CD14-positive monocyte (primary cell): ENCODE data around the gene SLC31A1. TPM values are rescaled to one million over a fixed set of nuclear protein-coding genes. Genes with fewer than 3 reads are reported as not detected.

Source experiments
- DNase-seq, 3 donors: peaks; one replicate each; pipeline ENCODE4 v3.0.0-alpha.2; 2011 to 2022
- H2AFZ ChIP-seq: 2 replicates; pipeline ENCODE4 v1.6.0; 2012; ENCODE audit warnings: mild to moderate bottlenecking, low read depth, low read length, inconsistent platforms; ENCODE audit not compliant: insufficient read depth, poor library complexity, severe bottlenecking
- H3K27ac ChIP-seq, 2 donors: 1 replicate in 1 of 2; 2 replicates in 1 of 2; pipeline ENCODE4 v1.5.1; 2012 to 2013; ENCODE audit warnings: low read length in 2 of 2, control low read depth in 1 of 2, inconsistent platforms in 1 of 2, low read depth in 1 of 2, mild to moderate bottlenecking in 1 of 2
- H3K27me3 ChIP-seq, 2 donors: one replicate each; pipeline versions ENCODE4 v1.6.0 to v1.6.1; 2011 to 2013; ENCODE audit warnings: low read length in 2 of 2; ENCODE audit not compliant: control insufficient read depth in 2 of 2, insufficient read depth in 2 of 2
- H3K36me3 ChIP-seq, 2 donors: replicated peaks in 1 of 2; 1 replicate in 1 of 2; 2 replicates in 1 of 2; pipeline versions ENCODE4 v1.5.1 to v1.6.1; 2012 to 2013; ENCODE audit warnings: low read length in 2 of 2, control low read depth in 1 of 2, inconsistent platforms in 1 of 2, mild to moderate bottlenecking in 1 of 2; ENCODE audit not compliant: insufficient read depth in 2 of 2, control insufficient read depth in 1 of 2
- H3K4me1 ChIP-seq, 2 donors: 1 replicate in 1 of 2; 2 replicates in 1 of 2; pipeline versions ENCODE4 v1.5.1 to v1.6.1; 2012 to 2013; ENCODE audit warnings: low read length in 2 of 2, control low read depth in 1 of 2, inconsistent platforms in 1 of 2, mild to moderate bottlenecking in 1 of 2, moderate library complexity in 1 of 2; ENCODE audit not compliant: insufficient read depth in 2 of 2, control insufficient read depth in 1 of 2
- H3K4me2 ChIP-seq: replicated peaks from 2 replicates; pipeline ENCODE3; 2012; ENCODE audit warnings: low read length, moderate library complexity, mild to moderate bottlenecking; ENCODE audit not compliant: poor library complexity, severe bottlenecking; ENCODE audit errors: extremely low read depth
- H3K4me3 ChIP-seq, 3 experiments: fragments of 200-600 bp in 1 of 3; sonication (generic) in 1 of 3; replicated peaks in 1 of 3; 1 replicate in 2 of 3; 2 replicates in 1 of 3; pipeline ENCODE4 v1.5.1; 2011 to 2013; ENCODE audit warnings: low read length in 3 of 3, mild to moderate bottlenecking in 3 of 3, control low read depth in 2 of 3, low read depth in 2 of 3, inconsistent platforms in 1 of 3, moderate library complexity in 1 of 3
- H3K79me2 ChIP-seq: 2 replicates; pipeline ENCODE4 v1.6.0; 2012; ENCODE audit warnings: mild to moderate bottlenecking, control low read depth, inconsistent platforms, low read length, moderate library complexity; ENCODE audit not compliant: insufficient read depth
- H3K9ac ChIP-seq: 2 replicates; pipeline ENCODE4 v1.6.0; 2017; ENCODE audit warnings: low read length, mild to moderate bottlenecking; ENCODE audit not compliant: insufficient read depth, poor library complexity, severe bottlenecking
- H3K9me3 ChIP-seq, 2 donors: replicated peaks in 1 of 2; 1 replicate in 1 of 2; 2 replicates in 1 of 2; pipeline versions ENCODE4 v1.5.1 to v1.6.1; 2012 to 2013; ENCODE audit warnings: low read length in 2 of 2, control low read depth in 1 of 2; ENCODE audit not compliant: control insufficient read depth in 1 of 2, insufficient read depth in 1 of 2
- H4K20me1 ChIP-seq: 2 replicates; pipeline ENCODE4 v1.6.0; 2012; ENCODE audit warnings: mild to moderate bottlenecking, low read length, control low read depth, moderate library complexity; ENCODE audit not compliant: insufficient read depth
- H3K27ac Mint-ChIP-seq, 7 donors: one replicate each; pipeline ENCODE4 v1.8.0; 2020; ENCODE audit warnings: mild to moderate bottlenecking in 7 of 7, mixed read lengths in 7 of 7, moderate library complexity in 6 of 7, inconsistent platforms in 2 of 7
- H3K27me3 Mint-ChIP-seq, 3 donors: one replicate each; pipeline ENCODE4 v1.8.0; 2021 to 2022; ENCODE audit warnings: low read depth in 3 of 3, mild to moderate bottlenecking in 3 of 3, mixed read lengths in 3 of 3, moderate library complexity in 3 of 3, inconsistent platforms in 1 of 3
- H3K36me3 Mint-ChIP-seq, 2 donors: one replicate each; pipeline ENCODE4 v1.8.0; 2020; ENCODE audit warnings: mixed read lengths in 2 of 2, inconsistent platforms in 1 of 2, mild to moderate bottlenecking in 1 of 2
- H3K4me1 Mint-ChIP-seq: one replicate; pipeline ENCODE4 v1.8.0; 2020; ENCODE audit warnings: mild to moderate bottlenecking, mixed read lengths
- H3K4me3 Mint-ChIP-seq, 2 donors: one replicate each; pipeline ENCODE4 v1.8.0; 2020; ENCODE audit warnings: mild to moderate bottlenecking in 2 of 2, mixed read lengths in 2 of 2, moderate library complexity in 1 of 2
- H3K9me3 Mint-ChIP-seq, 7 donors: one replicate each; pipeline ENCODE4 v1.8.0; 2020 to 2022; ENCODE audit warnings: mixed read lengths in 7 of 7, mild to moderate bottlenecking in 6 of 7, moderate library complexity in 6 of 7, inconsistent platforms in 2 of 7
- WGBS: methylation state at CpG from one replicate; pipeline ENCODE4 v1.1.5; 2013; ENCODE audit warnings: missing lambda C conversion rate; ENCODE audit not compliant: insufficient coverage; 5-methylcytosine and 5-hydroxymethylcytosine counted together
- intact Hi-C, 2 donors: fragments of 100-400 bp; cut with micrococcal nuclease; formaldehyde crosslinking; loops; one replicate each; pipeline versions ENCODE4 v1.15.0 to v1.15.1; 2023
- polyA plus RNA-seq, 3 donors: library from polyadenylated mRNA; depleted of rRNA in 1 of 3; unstranded in 2 of 3; stranded (reverse) in 1 of 3; fragments of 300-500 nt in 2 of 3; fragments of >200 nt in 1 of 3; fragmentation: Illumina TruSeq in 2 of 3; gene quantifications; 1 replicate in 2 of 3; 2 replicates in 1 of 3; pipeline ENCODE4 v1.2.3, GENCODE V29; 2012 to 2021
- TF ChIP-seq, protein P1 (sequence below): fragments of 200-600 bp; IDR thresholded peaks from one replicate; pipeline ENCODE4 v1.8.0; 2022; ENCODE audit warnings: antibody characterized with exemption, mild to moderate bottlenecking

SLC31A1 gene
- polyA plus RNA-seq, 3 donors = 20.4 to 49.0 (median 38.8) TPM

DNA sequence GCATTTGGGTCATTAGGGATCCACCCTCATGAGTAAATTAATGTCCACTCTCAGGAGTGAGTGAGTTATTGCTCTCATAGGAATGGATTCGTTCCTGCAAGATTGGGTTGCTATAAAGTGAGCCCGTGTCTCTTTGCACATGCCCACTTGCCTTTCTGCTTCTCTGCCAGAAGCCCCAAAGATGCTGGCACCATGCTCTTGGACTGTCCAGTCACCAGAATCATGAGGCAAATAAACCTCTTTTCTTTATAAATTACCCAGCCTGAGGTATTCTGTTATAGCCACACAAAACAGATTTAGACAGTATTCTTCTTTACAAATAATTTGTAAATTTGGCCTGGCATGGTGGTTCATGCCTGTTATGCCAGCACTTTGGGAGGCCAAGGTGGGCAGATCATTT lies 29.5 kb downstream of the SLC31A1 start:
- TF ChIP-seq, protein P1, sequence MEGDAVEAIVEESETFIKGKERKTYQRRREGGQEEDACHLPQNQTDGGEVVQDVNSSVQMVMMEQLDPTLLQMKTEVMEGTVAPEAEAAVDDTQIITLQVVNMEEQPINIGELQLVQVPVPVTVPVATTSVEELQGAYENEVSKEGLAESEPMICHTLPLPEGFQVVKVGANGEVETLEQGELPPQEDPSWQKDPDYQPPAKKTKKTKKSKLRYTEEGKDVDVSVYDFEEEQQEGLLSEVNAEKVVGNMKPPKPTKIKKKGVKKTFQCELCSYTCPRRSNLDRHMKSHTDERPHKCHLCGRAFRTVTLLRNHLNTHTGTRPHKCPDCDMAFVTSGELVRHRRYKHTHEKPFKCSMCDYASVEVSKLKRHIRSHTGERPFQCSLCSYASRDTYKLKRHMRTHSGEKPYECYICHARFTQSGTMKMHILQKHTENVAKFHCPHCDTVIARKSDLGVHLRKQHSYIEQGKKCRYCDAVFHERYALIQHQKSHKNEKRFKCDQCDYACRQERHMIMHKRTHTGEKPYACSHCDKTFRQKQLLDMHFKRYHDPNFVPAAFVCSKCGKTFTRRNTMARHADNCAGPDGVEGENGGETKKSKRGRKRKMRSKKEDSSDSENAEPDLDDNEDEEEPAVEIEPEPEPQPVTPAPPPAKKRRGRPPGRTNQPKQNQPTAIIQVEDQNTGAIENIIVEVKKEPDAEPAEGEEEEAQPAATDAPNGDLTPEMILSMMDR = no peak
- peaks cover 12% of the 10 kb centered on the region for H4K20me1 ChIP-seq
- no peak for DNase-seq
- H3K9me3 ChIP-seq = peaks cover 0 to 6% of the 10 kb centered on the region in 2 donors
- no peak overlapping the region for H3K27ac Mint-ChIP-seq
- H3K36me3 Mint-ChIP-seq = peaks cover 7 to 31% of the 10 kb centered on the region in 2 donors
- H3K36me3 ChIP-seq = peaks cover 0 to 2% of the 10 kb centered on the region in 2 donors
- H3K4me3 ChIP-seq = no peak overlapping the region
- peaks cover 12% of the 10 kb centered on the region for H3K79me2 ChIP-seq
- peaks cover 11 to 18% of the 10 kb centered on the region in 2 donors for H3K4me1 ChIP-seq
- H3K27ac ChIP-seq = no peak overlapping the region
- no peak overlapping the region for H3K4me3 Mint-ChIP-seq
- no peaks in the 10 kb centered on the region for H3K27me3 Mint-ChIP-seq
- intact Hi-C loops = no loop called here
- H3K4me2 ChIP-seq = no peak overlapping the region
- WGBS = 100% methylated on average over 2 of the region's 2 CpGs
- H3K27me3 ChIP-seq = no peaks in the 10 kb centered on the region
- H3K4me1 Mint-ChIP-seq = peaks cover 16% of the 10 kb centered on the region
- H2AFZ ChIP-seq = no peak overlapping the region
- peaks cover 0 to 8% (median 0%) of the 10 kb centered on the region in 7 donors for H3K9me3 Mint-ChIP-seq
- H3K9ac ChIP-seq = no peak overlapping the region

DNA sequence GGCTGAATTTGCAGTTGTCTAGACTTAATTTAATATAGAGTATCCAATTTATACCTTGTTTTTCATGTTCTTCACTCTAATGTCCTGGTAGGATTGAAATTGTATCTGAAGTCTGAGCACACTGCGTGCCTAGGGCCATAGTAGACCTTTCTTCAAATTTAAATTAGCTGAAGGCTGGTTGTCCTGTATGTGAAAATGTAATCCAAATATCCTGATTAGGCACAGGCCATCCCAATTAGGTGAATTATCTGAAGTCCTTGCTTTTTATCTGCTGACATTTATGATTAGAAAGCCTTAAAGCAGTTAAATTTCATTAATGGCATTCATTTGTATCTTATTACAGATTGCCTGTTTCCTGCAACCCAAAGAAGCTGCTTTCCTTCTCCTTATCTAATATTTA lies 33.6 kb downstream of the SLC31A1 start:
- H3K9ac ChIP-seq = no peak overlapping the region
- H4K20me1 ChIP-seq = peaks cover 11% of the 10 kb centered on the region
- no peak overlapping the region for H3K4me3 Mint-ChIP-seq
- H3K79me2 ChIP-seq = peaks cover 9% of the 10 kb centered on the region
- no CpG with 5 or more reads among the region's 1 CpG for WGBS
- H3K9me3 ChIP-seq = peaks cover 0 to 6% of the 10 kb centered on the region in 2 donors
- peaks cover 0 to 3% (median 0%) of the 10 kb centered on the region in 7 donors for H3K9me3 Mint-ChIP-seq
- H3K27ac Mint-ChIP-seq = peak overlapping the region in 5 of 7 donors; percentile 59 to 83 (median 77)
- peak overlapping the region in 1 of 2 donors; percentile 62 for H3K27ac ChIP-seq
- H3K4me1 Mint-ChIP-seq = peaks cover 12% of the 10 kb centered on the region
- intact Hi-C loops = no loop called here
- peaks cover 0 to 4% (median 0%) of the 10 kb centered on the region in 3 donors for H3K27me3 Mint-ChIP-seq
- DNase-seq = no peak
- TF ChIP-seq, protein P1 = no peak
- no peak overlapping the region for H3K4me2 ChIP-seq
- peaks cover 28 to 33% of the 10 kb centered on the region in 2 donors for H3K36me3 ChIP-seq
- peaks cover 32 to 54% of the 10 kb centered on the region in 2 donors for H3K36me3 Mint-ChIP-seq
- H2AFZ ChIP-seq = no peak overlapping the region
- H3K27me3 ChIP-seq = no peaks in the 10 kb centered on the region
- H3K4me3 ChIP-seq = no peak overlapping the region
- peaks cover 14 to 15% of the 10 kb centered on the region in 2 donors for H3K4me1 ChIP-seq
